Erythroblast (primary cell): Measurements from ENCODE around the gene VDAC2.
"Not testable (repeated sequence)": the region's sequence is repeated elsewhere in the genome, so short reads cannot be mapped to it uniquely, and the experiment has no call there.

Experiments used
- DNase-seq, 2 experiments: peaks; one replicate each; lab custom pipeline; 2025; lab: John Stamatoyannopoulos, UW
- GATA1 ChIP-seq: IDR thresholded peaks from 2 replicates; pipeline ENCODE4 v1.6.1; 2011; ENCODE audit warnings: low read depth, mild to moderate bottlenecking, control low read depth, low read length, moderate library complexity
- POLR2A ChIP-seq: IDR thresholded peaks from 2 replicates; pipeline ENCODE4 v1.6.1; 2011; ENCODE audit warnings: mild to moderate bottlenecking, low read length

VDAC2 gene, protein sequence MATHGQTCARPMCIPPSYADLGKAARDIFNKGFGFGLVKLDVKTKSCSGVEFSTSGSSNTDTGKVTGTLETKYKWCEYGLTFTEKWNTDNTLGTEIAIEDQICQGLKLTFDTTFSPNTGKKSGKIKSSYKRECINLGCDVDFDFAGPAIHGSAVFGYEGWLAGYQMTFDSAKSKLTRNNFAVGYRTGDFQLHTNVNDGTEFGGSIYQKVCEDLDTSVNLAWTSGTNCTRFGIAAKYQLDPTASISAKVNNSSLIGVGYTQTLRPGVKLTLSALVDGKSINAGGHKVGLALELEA

GRCh38 chr10:75210282-75211006 lies at the start of gene VDAC2:
Gene VDAC2 (plus strand): TSS chr10:75210796. CDS start chr10:75211159, 363 bp downstream.
- peak; percentile 87 for TF ChIP-seq POLR2A
- TF ChIP-seq GATA1, result no peak
- peak; percentile 95 to 98 for DNase-seq

GRCh38 chr10:75165684-75166622 lies 44.6 kb upstream of the VDAC2 start:
- no peak for DNase-seq
- no peak for TF ChIP-seq POLR2A
- no peak for TF ChIP-seq GATA1

GRCh38 chr10:75166623-75166972 lies 44.0 kb upstream of the VDAC2 start:
- DNase-seq, result no peak
- TF ChIP-seq POLR2A (no peak), GATA1 (no peak)

GRCh38 chr10:75168275-75168674 lies 42.3 kb upstream of the VDAC2 start:
- TF ChIP-seq GATA1 (no peak), POLR2A (no peak)

GRCh38 chr10:75170215-75170614 lies 40.4 kb upstream of the VDAC2 start:
- no peak for DNase-seq
- TF ChIP-seq POLR2A (no peak), GATA1 (no peak)

More at GRCh38 chr10:75168275-75168674, 42.3 kb upstream of the VDAC2 start:
- DNase-seq, result no peak

- TF ChIP-seq POLR2A, result no peak
- DNase-seq, result no peak
Measured at GRCh38 chr10:75175046-75175445, 35.5 kb upstream of the VDAC2 start.

GRCh38 chr10:75176046-75176445 lies 34.5 kb upstream of the VDAC2 start:
- no peak for DNase-seq
- no peak for TF ChIP-seq POLR2A
- no peak for TF ChIP-seq GATA1

DNA sequence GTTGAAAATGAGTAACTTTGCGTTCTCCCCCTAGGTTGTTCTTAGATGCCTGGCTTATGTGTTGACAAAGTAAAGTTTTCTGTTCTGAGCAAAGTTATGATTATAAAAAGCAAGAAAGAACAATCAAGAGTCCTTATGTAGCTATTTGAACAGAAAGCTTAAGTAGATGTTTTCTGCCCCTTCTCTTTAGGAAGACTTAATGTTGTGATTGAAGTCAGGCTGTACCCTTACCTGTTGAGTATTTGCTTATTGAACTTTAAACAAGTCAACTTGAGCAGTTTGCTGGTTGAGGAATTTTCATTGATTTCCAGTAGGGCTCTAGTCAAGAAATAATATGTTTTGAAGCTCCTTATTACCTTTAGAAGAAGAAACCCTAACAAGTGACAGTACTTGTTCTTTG lies 33.9 kb upstream of the VDAC2 start:
- TF ChIP-seq GATA1 (no peak), POLR2A (no peak)

DNA sequence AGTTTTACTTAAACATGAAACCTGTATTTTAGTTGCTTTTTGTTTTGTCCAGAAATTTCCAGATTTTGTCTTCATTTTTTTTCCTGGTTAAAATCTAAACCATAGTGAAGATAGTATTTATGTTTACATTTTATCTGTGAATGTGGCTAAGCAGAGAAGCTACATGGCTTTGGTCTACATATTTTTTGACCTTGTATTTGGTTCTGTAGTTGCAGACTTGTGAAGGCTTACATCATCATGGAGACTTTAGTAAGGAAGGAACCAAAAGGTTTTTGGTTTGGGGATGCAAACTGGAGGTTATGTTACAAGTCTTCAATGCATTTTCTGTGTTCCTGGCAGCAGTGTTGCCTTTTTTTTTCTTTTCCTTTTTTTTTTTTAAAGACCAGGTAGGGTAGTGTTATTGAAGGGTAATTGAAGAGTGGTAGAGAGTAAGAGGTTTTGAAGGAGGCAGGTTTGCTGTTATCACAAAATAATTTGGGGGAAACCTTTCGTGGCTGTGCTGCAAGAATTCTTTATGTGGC lies 30.9 kb upstream of the VDAC2 start:
- TF ChIP-seq POLR2A, result no peak
- no peak for TF ChIP-seq GATA1
- DNase-seq, result no peak

More for the DNA sequence above, 33.9 kb upstream of the VDAC2 start:
- no peak for DNase-seq

DNA sequence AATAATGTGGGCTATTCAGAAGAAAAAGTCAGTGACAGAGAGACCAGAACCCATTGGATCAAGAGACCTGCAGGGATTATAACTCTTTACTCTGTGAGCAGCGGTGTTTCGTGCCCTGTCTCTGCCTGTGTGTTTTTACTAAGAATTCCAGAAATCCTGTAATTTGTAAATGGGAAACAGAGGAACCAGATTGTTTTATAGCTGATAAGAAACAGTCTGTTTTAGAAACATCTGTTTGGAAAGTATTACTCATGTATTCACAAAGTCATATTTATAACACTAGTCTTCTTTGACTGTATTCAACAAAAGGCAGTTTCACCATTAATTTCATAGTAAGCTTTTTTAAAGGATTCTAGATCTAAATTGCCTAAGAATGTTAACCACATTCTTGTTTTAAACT lies 30.0 kb upstream of the VDAC2 start:
- TF ChIP-seq GATA1, result no peak
- TF ChIP-seq POLR2A, result no peak
- no peak for DNase-seq

DNA sequence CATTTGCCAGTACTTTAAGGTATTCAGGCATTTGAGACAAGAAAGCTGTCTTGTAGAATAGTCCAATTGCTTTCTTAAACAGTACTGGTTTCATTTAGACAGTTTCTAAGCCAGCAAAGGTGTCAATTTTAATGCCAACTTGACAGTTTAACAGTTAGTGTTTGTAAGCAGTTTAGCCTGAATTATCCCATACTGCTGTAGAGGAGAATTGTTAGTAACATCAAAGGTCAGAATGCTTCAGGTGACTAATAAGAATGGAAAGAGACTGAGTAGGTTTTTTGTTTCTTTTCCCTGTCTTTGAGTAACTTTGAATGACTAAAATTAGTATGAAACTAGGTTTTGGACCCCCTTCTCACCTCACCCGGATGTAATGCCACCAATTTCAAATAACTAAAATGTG lies 29.5 kb upstream of the VDAC2 start:
- no peak for DNase-seq
- no peak for TF ChIP-seq POLR2A
- no peak for TF ChIP-seq GATA1

GRCh38 chr10:75186310-75186709 lies 24.3 kb upstream of the VDAC2 start:
- TF ChIP-seq GATA1, result no peak
- no peak for TF ChIP-seq POLR2A
- no peak for DNase-seq

GRCh38 chr10:75187961-75188426 lies 22.6 kb upstream of the VDAC2 start:
- DNase-seq, result peak; percentile 70 to 82
- TF ChIP-seq POLR2A (no peak), GATA1 (no peak)

- not testable (repeated sequence) for DNase-seq
Measured at GRCh38 chr10:75188522-75188921, 22.1 kb upstream of the VDAC2 start.
